Measurements from ENCODE around the gene CKAP2. TPM values are rescaled to one million over a fixed set of nuclear protein-coding genes. Genes with fewer than 3 reads are reported as not detected.
"Not testable (repeated sequence)": the region's sequence is repeated elsewhere in the genome, so short reads cannot be mapped to it uniquely, and the experiment has no call there.

CKAP2 gene
- total RNA-seq, 1 donor from 2014 or later, result 49.4 TPM

- no peak for DNase-seq (ENCODE audit: low spot score, unreplicated experiment)
- TF ChIP-seq CTCF (IDR thresholded peaks at IDR 0.05; ENCODE audit: unreplicated experiment), result no peak
Observed at GRCh38 chr13:52461265-52461664, 6.0 kb downstream of the CKAP2 start.

GRCh38 chr13:52463526-52463925 lies 8.2 kb downstream of the CKAP2 start:
- DNase-seq (ENCODE audit: low spot score, unreplicated experiment), result no peak
- Mint-ChIP-seq H3K36me3 (ENCODE audit: insufficient read depth) (peaks cover 41% of the 10 kb centered on the region), H3K27me3 (no peaks in the 10 kb centered on the region), H3K27ac (no peak overlapping the region), H3K4me3 (ENCODE audit: low read depth) (no peak overlapping the region), H3K4me1 (ENCODE audit: low read depth) (peaks cover 4% of the 10 kb centered on the region), H3K9me3 (ENCODE audit: low read depth) (no peaks in the 10 kb centered on the region)
- no peak for TF ChIP-seq CTCF (IDR thresholded peaks at IDR 0.05; ENCODE audit: unreplicated experiment)

More at GRCh38 chr13:52461265-52461664, 6.0 kb downstream of the CKAP2 start:
- Mint-ChIP-seq H3K4me1 (ENCODE audit: low read depth) (peaks cover 17% of the 10 kb centered on the region), H3K27me3 (no peaks in the 10 kb centered on the region), H3K9me3 (ENCODE audit: low read depth) (no peaks in the 10 kb centered on the region), H3K36me3 (ENCODE audit: insufficient read depth) (peaks cover 28% of the 10 kb centered on the region), H3K27ac (no peak overlapping the region), H3K4me3 (ENCODE audit: low read depth) (no peak overlapping the region)

- H3K27me3 Mint-ChIP-seq; H3K9me3 Mint-ChIP-seq (ENCODE audit: low read depth); H3K4me3 Mint-ChIP-seq (ENCODE audit: low read depth); DNase-seq (ENCODE audit: low spot score, unreplicated experiment); H3K27ac Mint-ChIP-seq; H3K4me1 Mint-ChIP-seq (ENCODE audit: low read depth): not testable (repeated sequence)
- H3K36me3 Mint-ChIP-seq (ENCODE audit: insufficient read depth), result peaks cover 53% of the 10 kb centered on the region
Observed at GRCh38 chr13:52468487-52468886, 13.2 kb downstream of the CKAP2 start.

GRCh38 chr13:52480677-52481428 lies 25.6 kb downstream of the CKAP2 start:
- not testable (repeated sequence) for H3K27ac Mint-ChIP-seq

GRCh38 chr13:52487078-52487477 lies 31.8 kb downstream of the CKAP2 start:
- H3K4me1 Mint-ChIP-seq (ENCODE audit: low read depth); H3K36me3 Mint-ChIP-seq (ENCODE audit: insufficient read depth); H3K9me3 Mint-ChIP-seq (ENCODE audit: low read depth); H3K27ac Mint-ChIP-seq; H3K27me3 Mint-ChIP-seq; DNase-seq (ENCODE audit: low spot score, unreplicated experiment); H3K4me3 Mint-ChIP-seq (ENCODE audit: low read depth): not testable (repeated sequence)

More at GRCh38 chr13:52480677-52481428, 25.6 kb downstream of the CKAP2 start:
- H3K36me3 Mint-ChIP-seq (ENCODE audit: insufficient read depth); DNase-seq (ENCODE audit: low spot score, unreplicated experiment); H3K27me3 Mint-ChIP-seq; H3K4me3 Mint-ChIP-seq (ENCODE audit: low read depth); H3K4me1 Mint-ChIP-seq (ENCODE audit: low read depth); H3K9me3 Mint-ChIP-seq (ENCODE audit: low read depth): not testable (repeated sequence)

- not testable (repeated sequence) for DNase-seq (ENCODE audit: low spot score, unreplicated experiment); H3K9me3 Mint-ChIP-seq (ENCODE audit: low read depth); H3K27ac Mint-ChIP-seq; H3K4me3 Mint-ChIP-seq (ENCODE audit: low read depth); H3K27me3 Mint-ChIP-seq; H3K36me3 Mint-ChIP-seq (ENCODE audit: insufficient read depth); H3K4me1 Mint-ChIP-seq (ENCODE audit: low read depth)
Observed at GRCh38 chr13:52488763-52489162, 33.5 kb downstream of the CKAP2 start.

GRCh38 chr13:52491015-52491414 lies 35.7 kb downstream of the CKAP2 start:
- H3K27me3 Mint-ChIP-seq; H3K9me3 Mint-ChIP-seq (ENCODE audit: low read depth); H3K27ac Mint-ChIP-seq; H3K36me3 Mint-ChIP-seq (ENCODE audit: insufficient read depth); DNase-seq (ENCODE audit: low spot score, unreplicated experiment); H3K4me3 Mint-ChIP-seq (ENCODE audit: low read depth); H3K4me1 Mint-ChIP-seq (ENCODE audit: low read depth): not testable (repeated sequence)

- H3K27ac Mint-ChIP-seq; H3K36me3 Mint-ChIP-seq (ENCODE audit: insufficient read depth); H3K27me3 Mint-ChIP-seq; H3K4me3 Mint-ChIP-seq (ENCODE audit: low read depth); H3K9me3 Mint-ChIP-seq (ENCODE audit: low read depth); H3K4me1 Mint-ChIP-seq (ENCODE audit: low read depth); DNase-seq (ENCODE audit: low spot score, unreplicated experiment): not testable (repeated sequence)
Observed at GRCh38 chr13:52494241-52494640, 39.0 kb downstream of the CKAP2 start.

- not testable (repeated sequence) for H3K27ac Mint-ChIP-seq; H3K9me3 Mint-ChIP-seq (ENCODE audit: low read depth); H3K36me3 Mint-ChIP-seq (ENCODE audit: insufficient read depth); H3K4me3 Mint-ChIP-seq (ENCODE audit: low read depth); H3K27me3 Mint-ChIP-seq; DNase-seq (ENCODE audit: low spot score, unreplicated experiment); H3K4me1 Mint-ChIP-seq (ENCODE audit: low read depth)
Observed at GRCh38 chr13:52497979-52498378, 42.7 kb downstream of the CKAP2 start.

- peaks cover 11% of the 10 kb centered on the region for H3K9me3 Mint-ChIP-seq (ENCODE audit: low read depth)
- not testable (repeated sequence) for H3K4me1 Mint-ChIP-seq (ENCODE audit: low read depth); H3K4me3 Mint-ChIP-seq (ENCODE audit: low read depth); DNase-seq (ENCODE audit: low spot score, unreplicated experiment); H3K36me3 Mint-ChIP-seq (ENCODE audit: insufficient read depth); H3K27ac Mint-ChIP-seq; H3K27me3 Mint-ChIP-seq
Observed at GRCh38 chr13:52502277-52502676, 47.0 kb downstream of the CKAP2 start.

GRCh38 chr13:52505843-52506242 lies 50.6 kb downstream of the CKAP2 start:
- not testable (repeated sequence) for H3K4me3 Mint-ChIP-seq (ENCODE audit: low read depth); H3K27me3 Mint-ChIP-seq; H3K4me1 Mint-ChIP-seq (ENCODE audit: low read depth); H3K27ac Mint-ChIP-seq; DNase-seq (ENCODE audit: low spot score, unreplicated experiment); H3K36me3 Mint-ChIP-seq (ENCODE audit: insufficient read depth)
- H3K9me3 Mint-ChIP-seq (ENCODE audit: low read depth), result peaks cover 11% of the 10 kb centered on the region

Data from progenitor cell of endocrine pancreas (in vitro differentiated cells).